Spleen (tissue), 11 donors: Measurements from ENCODE around the gene CORO6. TPM values are rescaled to one million over a fixed set of nuclear protein-coding genes. Genes with fewer than 3 reads are reported as not detected.

Source experiments
- DNase-seq: peaks from one replicate; pipeline ENCODE4 v3.0.0-alpha.2; 2020
- H3K27ac ChIP-seq, 8 donors: fragments of 200-600 bp; sonication (generic) in 7 of 8; 1 replicate in 4 of 8; 2 replicates in 4 of 8; pipeline versions ENCODE4 v1.5.0 to v1.8.0; 2016 to 2021; ENCODE audit warnings: inconsistent platforms in 4 of 8, mild to moderate bottlenecking in 4 of 8, moderate library complexity in 1 of 8
- H3K27me3 ChIP-seq, 7 donors: fragments of 200-600 bp; sonication (generic) in 6 of 7; replicated peaks in 1 of 7; 1 replicate in 4 of 7; 2 replicates in 3 of 7; pipeline versions ENCODE4 v1.5.0 to v1.8.0; 2016 to 2021; ENCODE audit warnings: inconsistent platforms in 3 of 7, mild to moderate bottlenecking in 1 of 7
- H3K36me3 ChIP-seq, 6 donors: fragments of 200-600 bp; sonication (generic) in 5 of 6; 1 replicate in 4 of 6; 2 replicates in 2 of 6; pipeline versions ENCODE4 v1.5.0 to v1.8.0; 2016 to 2021; ENCODE audit warnings: inconsistent platforms in 2 of 6
- H3K4me1 ChIP-seq, 6 donors: fragments of 200-600 bp; sonication (generic) in 5 of 6; 1 replicate in 3 of 6; 2 replicates in 3 of 6; pipeline versions ENCODE4 v1.5.0 to v1.8.0; 2016 to 2021; ENCODE audit warnings: inconsistent platforms in 3 of 6
- H3K4me3 ChIP-seq, 8 donors: fragments of 200-600 bp; sonication (generic) in 7 of 8; 1 replicate in 4 of 8; 2 replicates in 4 of 8; pipeline versions ENCODE4 v1.5.0 to v1.8.0; 2016 to 2021; ENCODE audit warnings: inconsistent platforms in 4 of 8, mild to moderate bottlenecking in 4 of 8, moderate library complexity in 2 of 8
- H3K9me3 ChIP-seq, 8 donors: fragments of 200-600 bp; sonication (generic) in 7 of 8; 1 replicate in 4 of 8; 2 replicates in 4 of 8; pipeline versions ENCODE4 v1.5.0 to v1.8.0; 2016 to 2021; ENCODE audit warnings: inconsistent platforms in 4 of 8
- CTCF ChIP-seq, 11 experiments: fragments of 200-600 bp in 7 of 11; fragments of 450-650 bp in 4 of 11; sonication (generic) in 4 of 11; IDR thresholded peaks in 8 of 11; conservative IDR thresholded peaks in 3 of 11; 1 replicate in 7 of 11; 2 replicates in 4 of 11; pipeline versions ENCODE4 v1.4.0 to v1.8.0; 2016 to 2021; ENCODE audit warnings: antibody characterized with exemption in 11 of 11, inconsistent platforms in 4 of 11, mild to moderate bottlenecking in 1 of 11
- POLR2A ChIP-seq, 3 donors: fragments of 450-650 bp; IDR thresholded peaks; one replicate each; pipeline ENCODE4 v1.5.1; 2017; ENCODE audit warnings: antibody characterized with exemption in 3 of 3, mild to moderate bottlenecking in 1 of 3
- POLR2AphosphoS5 ChIP-seq, 3 donors: sonication (generic); formaldehyde crosslinking; IDR thresholded peaks; one replicate each; pipeline ENCODE4 v1.5.1; 2017; ENCODE audit warnings: antibody characterized with exemption in 3 of 3
- WGBS, 5 donors: extraction: QIAGEN DNeasy Blood & Tissue Kit in 3 of 5; methylation state at CpG; one replicate each; pipeline versions ENCODE4 v1.1.5 to v1.1.7; 2013 to 2018; 5-methylcytosine and 5-hydroxymethylcytosine counted together
- intact Hi-C: fragments of 100-400 bp; cut with DNase I; formaldehyde crosslinking; loops from one replicate; pipeline ENCODE4 v1.15.0; 2023; ENCODE audit warnings: low total_unique reads
- polyA plus RNA-seq, 3 donors: library from polyadenylated mRNA; stranded (reverse); fragments of 200-250 nt; gene quantifications; one replicate each; pipeline ENCODE4 v1.2.1, GENCODE V29; 2013
- total RNA-seq, 7 donors: library from RNA; depleted of rRNA in 3 of 7; stranded (reverse); fragments of >200 nt in 3 of 7; fragmentation: NEBNext Ultra II Directional in 4 of 7; extraction: Animal tissue kit (Norgen Biotek cat#: 25700) in 4 of 7; gene quantifications; one replicate each; pipeline versions ENCODE4 v1.1.0 to v1.2.1, GENCODE V29; 2016 to 2021
- donor health status: healthy with polysubstance abuse.
- donor health status: DM: no; HTN: no; CAD: no; lungs with moderate emphysema.
- donor health status: DM: no; HTN: no; CAD: no.
- donor health status: Bipolar disorder and iron deficiency.
- donor health status: healthy.
- donor health status: DM: no; HTN: no; CAD: no.
- donor health status: DM: yes; HTN: yes; CAD: no.

The CORO6 gene
- total and polyA plus RNA-seq, 10 donors, result 0.81 to 5.1 (median 3.5) TPM

GRCh38 chr17:29588562-29589411, 33.9 kb downstream of the CORO6 start:
- Histone ChIP-seq H3K4me3 (peak overlapping the region; percentile 65 to 95 (median 80)), H3K4me1 (peaks cover 69 to 90% (median 85%) of the 10 kb centered on the region in 6 donors), H3K36me3 (no peaks in the 10 kb centered on the region), H3K27me3 (peaks cover 0 to 23% (median 3%) of the 10 kb centered on the region in 7 donors), H3K9me3 (no peaks in the 10 kb centered on the region), H3K27ac (peak overlapping the region; percentile 63 to 88 (median 80))
- 0 to 2% (median 1%) methylated on average over 7 to 72 of the region's 72 CpGs for WGBS, 5 donors
- DNase-seq, result peak; percentile 90
- intact Hi-C loops, result no loop called here
- TF ChIP-seq POLR2A (IDR thresholded peaks at IDR 0.05), result no peak
- peak; percentile 34 to 70 (median 62) for TF ChIP-seq POLR2AphosphoS5 (IDR thresholded peaks at IDR 0.05)

GRCh38 chr17:29588017-29588561, 34.6 kb downstream of the CORO6 start:
- H3K4me1 ChIP-seq, result peaks cover 69 to 93% (median 84%) of the 10 kb centered on the region in 6 donors
- no peaks in the 10 kb centered on the region for H3K9me3 ChIP-seq
- H3K36me3 ChIP-seq, result peaks cover 0 to 5% (median 2%) of the 10 kb centered on the region in 6 donors
- intact Hi-C loops, result no loop called here
- WGBS, 5 donors, result 9 to 26% (median 22%) methylated on average over 5 to 8 of the region's 8 CpGs
- peaks cover 0 to 19% (median 0%) of the 10 kb centered on the region in 7 donors for H3K27me3 ChIP-seq
- H3K27ac ChIP-seq, result peak overlapping the region; percentile 63 to 88 (median 80)
- DNase-seq, result no peak
- TF ChIP-seq CTCF (IDR thresholded peaks at IDR 0.05 in 8 of 11, conservative IDR thresholded peaks at IDR 0.05 in 3 of 11), result no peak
- peak overlapping the region; percentile 65 to 95 (median 80) for H3K4me3 ChIP-seq

GRCh38 chr17:29587591-29587990, 35.1 kb downstream of the CORO6 start:
- intact Hi-C loops, result no loop called here
- peaks cover 67 to 90% (median 81%) of the 10 kb centered on the region in 6 donors for H3K4me1 ChIP-seq

More at GRCh38 chr17:29587591-29587990, 35.1 kb downstream of the CORO6 start:
- Histone ChIP-seq H3K36me3 (peaks cover 0 to 10% (median 5%) of the 10 kb centered on the region in 6 donors), H3K9me3 (no peaks in the 10 kb centered on the region), H3K27ac (peak overlapping the region in 4 of 8 donors; percentile 81 to 88 (median 85)), H3K4me3 (peak overlapping the region in 3 of 8 donors; percentile 82 to 95 (median 89)), H3K27me3 (peaks cover 0 to 14% (median 0%) of the 10 kb centered on the region in 7 donors)
- TF ChIP-seq CTCF (IDR thresholded peaks at IDR 0.05 in 8 of 11, conservative IDR thresholded peaks at IDR 0.05 in 3 of 11) (no peak), POLR2AphosphoS5 (IDR thresholded peaks at IDR 0.05) (no peak), POLR2A (IDR thresholded peaks at IDR 0.05) (no peak)
- WGBS, 5 donors, result 77 to 91% (median 84%) methylated on average over 4 to 6 of the region's 6 CpGs
- DNase-seq, result no peak
